HuH-7 (cell line): ENCODE data around the gene B4GALT2.

Experiments
- DNase-seq: peaks from one replicate; pipeline ENCODE4 v3.0.0; 2011; ENCODE audit warnings: low spot score

The B4GALT2 gene

DNA sequence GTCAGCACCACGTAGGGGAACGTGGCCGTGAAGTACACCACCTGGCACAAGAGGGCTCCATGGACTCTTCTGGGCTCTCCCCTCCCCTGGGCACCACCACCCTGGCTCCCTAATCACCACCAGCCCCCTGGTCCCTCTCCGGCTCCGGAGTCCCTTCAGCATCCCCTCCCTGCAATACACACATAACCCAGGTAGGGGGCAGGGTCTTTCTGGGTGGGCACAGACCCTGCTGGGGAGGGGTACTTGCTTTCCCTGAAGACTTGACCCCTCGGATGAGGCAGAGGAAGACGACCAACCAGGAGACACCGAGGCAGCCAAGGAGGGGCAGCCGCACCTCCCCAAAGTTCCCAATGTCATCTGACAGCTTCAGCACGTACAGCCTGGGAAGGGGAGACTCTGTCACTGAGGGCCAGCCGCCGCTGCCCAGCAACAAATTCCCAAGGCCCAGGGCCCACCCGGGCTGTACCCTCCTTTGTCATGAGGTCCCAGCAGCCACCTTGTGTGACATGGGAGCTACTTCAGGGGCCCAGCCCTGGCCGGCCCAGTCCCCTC lies 23.7 kb downstream of the B4GALT2 start:
- DNase-seq, result no peak

DNA sequence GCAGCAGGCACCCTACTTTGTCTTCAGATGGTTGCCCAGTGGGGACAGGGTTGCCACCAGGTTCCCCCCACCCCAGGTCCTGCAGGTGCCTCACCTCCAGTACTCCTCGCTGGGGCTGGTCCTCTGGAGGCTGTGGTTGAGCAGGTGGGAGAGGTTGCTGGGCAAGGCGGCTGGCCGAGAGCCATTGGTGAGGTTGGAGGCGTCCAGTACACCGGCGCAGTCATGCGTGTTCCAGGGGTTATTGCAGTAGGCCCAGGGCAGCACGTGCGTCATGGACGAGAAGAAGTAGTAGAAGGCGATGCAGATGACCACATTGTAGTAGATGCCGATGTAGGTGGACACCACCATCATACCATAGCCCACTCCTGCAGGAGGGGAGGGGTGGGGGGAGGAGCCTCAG lies 29.2 kb downstream of the B4GALT2 start:
- DNase-seq, result no peak

DNA sequence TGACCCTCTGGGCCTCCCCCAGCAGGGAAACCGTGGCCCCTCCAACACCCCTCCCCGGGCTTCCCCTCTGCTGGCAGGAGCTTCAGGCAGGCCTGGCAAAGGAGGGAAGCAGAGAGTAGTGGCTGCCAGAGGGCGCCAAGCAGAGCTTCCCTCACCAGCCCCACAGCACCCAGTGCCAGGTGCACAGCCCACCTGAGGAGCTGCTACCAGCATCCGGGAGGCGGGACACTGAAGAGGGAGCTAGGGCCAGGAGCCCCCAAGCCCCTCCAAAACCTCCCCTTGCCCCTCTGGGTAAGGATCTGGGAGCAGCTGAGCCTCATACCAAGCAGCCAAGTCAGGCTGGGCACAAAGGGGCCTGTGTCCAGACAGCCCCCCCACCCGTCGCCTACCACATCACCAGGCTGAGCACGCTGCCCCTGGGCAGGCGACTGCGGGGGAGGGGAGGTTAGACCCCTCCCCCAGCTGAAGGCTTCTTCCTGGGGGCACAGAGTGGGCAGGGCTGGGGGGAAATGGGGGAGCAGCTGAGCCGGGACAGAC lies 32.0 kb downstream of the B4GALT2 start:
- DNase-seq, result no peak

DNA sequence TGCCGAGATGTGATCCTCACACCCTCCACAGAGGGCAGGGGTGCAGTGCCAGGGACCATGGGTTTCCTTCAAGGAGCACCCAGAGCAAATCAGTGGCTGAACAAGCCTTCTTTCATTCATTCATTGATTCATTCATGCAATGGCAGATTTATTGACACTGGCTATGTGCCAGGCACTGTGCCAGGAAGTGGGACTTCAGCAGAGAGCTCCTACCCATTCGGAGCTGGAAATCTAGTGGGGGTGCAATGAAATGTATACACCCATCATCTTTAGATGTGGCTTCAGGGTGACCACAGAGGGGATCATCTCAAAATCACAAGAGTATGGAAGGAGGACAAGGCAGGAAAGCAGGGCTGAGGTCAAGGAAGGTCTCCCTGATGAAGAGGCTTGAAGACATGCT lies 33.4 kb downstream of the B4GALT2 start:
- DNase-seq, result no peak

DNA sequence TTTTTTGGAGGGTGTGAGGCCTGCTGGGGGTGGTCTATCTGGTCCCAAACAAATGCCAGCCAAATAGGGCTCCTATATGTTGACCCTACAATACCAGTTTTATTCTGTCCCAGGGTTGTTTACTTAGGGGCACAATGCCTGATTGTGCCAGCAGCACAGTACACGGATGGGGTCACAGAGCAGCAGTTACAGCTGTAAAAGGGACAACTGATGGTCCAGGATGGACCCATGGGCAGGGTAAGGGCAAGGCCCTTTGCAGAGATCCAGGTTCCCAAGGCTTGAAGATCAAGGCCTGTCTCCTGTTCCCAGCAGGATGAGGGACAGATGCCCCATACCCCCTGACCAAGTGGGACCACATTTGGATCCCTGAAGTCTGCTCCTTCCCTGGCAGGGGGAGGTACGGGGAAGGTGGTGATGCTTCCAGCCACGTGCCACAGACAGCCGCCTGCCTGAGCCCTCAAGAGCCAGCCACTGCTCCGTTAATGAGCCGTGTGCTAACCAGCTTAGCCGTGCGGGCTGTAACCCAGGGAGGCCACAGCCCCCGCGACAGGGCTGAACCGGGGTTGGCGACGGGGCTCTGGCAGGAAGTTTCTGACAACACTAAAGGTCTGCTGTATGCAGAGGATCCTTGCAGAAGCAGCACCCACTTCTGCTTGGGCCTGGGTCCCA lies 34.1 kb downstream of the B4GALT2 start:
- DNase-seq, result no peak

DNA sequence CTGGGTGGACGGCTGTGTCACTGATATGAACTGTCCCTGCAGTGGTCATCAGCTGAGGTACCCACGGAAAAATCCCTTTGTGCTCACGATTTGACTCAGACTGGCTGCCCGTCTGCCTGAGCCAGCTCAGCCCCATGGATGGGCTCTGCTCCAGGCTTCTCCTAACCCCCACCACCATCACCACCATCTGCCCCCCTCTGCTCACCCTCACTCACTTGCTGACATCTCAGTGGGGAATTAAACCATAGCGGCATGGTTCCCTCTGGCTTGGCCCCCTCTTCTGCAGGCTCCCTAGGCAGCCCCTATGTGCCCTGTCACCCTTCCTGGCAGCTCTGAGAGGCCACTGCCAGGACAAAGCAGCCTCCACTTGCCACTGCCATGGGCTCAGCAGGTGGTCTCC lies 34.9 kb downstream of the B4GALT2 start:
- no peak for DNase-seq

DNA sequence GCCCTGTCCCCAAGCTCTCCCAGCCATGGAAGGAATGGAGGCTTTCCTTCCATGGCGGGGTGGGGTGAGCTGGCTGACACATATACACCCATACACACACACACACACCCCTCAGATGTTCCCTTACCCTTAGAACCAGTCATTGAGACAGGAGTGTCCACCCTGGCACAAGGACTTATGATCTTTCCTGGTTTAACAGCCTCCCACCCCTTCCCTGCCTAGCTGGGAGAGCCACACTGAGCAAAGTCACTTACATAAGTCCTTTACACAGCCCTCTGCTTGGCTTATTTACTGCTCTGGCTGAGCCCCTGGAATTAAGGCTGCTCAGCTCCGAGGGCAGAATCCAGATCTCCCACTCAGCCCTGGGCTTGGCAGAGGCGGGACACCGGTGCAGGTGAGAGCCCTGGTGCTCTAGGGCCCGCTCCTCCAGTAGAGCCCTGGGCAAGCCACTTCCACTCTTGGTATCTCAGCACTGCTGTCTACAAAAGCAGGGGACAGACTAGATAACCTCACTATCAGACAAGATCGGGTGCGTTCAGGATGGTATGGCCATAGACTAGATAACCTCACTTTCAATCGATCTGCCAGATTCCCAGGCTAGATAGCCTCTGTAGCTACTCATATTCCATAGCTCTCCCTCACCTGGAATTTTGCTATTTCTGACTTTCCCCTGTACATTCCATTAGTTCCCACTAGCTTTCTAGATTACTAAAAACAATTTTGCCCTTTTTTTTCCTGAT lies 35.5 kb downstream of the B4GALT2 start:
- no peak for DNase-seq

DNA sequence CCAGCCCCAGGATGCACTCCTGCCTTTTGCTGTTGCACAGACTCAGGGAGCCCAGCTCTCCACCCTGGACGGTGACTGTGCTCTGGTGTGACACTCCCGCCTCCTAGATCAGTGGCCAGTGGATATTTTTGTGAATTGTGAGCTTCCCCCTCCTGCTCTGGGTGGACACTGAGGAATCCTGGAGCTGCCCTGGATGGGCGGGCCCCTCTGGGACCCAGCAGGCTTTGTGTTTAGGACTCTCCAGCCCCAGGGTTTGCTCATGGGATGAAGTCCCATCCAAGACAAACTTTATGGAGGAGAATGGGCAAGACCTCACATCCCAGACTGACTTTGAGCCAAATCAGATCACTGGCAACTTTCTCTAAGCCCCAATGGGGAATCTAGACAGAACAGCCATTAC lies 36.2 kb downstream of the B4GALT2 start:
- DNase-seq, result no peak

DNA sequence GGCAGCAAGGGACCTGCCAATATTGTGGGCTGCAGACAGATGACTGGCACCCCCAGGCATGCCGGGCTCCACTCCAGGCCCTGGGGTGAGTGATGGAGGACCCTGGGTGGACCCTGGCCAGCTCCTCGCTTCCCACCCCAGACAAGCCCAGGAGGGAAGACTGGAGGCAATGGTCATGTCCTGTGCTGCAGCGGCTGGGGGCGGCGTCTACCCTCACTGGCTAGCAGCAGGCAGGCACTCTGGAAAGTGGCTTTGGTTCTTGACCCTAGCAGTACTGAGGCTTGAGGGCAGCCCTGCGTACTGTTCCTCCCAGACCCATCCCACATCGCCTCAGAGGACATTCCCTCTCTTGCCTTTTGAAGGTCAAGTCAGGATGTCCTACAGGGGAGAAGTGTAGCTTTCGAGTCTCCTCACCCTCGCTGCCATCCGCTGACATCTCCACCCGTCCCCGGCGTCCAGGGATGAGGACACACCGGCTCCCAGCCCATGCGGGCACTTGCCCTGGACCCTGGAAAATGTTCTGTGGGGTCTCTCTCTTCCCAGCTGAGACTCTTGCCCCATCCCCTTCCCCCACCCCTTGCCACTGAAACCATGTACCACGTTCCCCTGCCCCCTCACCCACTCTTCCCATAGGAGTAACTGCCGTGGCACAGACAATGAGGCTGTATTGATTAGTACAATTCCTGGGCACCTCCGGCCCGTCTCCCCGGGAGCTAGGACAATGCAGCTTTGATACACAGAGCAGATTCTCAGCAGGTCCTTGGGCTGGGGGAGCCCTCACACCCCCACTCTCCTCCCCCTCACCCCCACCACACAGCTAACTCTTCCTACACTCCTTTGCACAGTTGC lies 37.3 kb downstream of the B4GALT2 start:
- DNase-seq, result no peak

DNA sequence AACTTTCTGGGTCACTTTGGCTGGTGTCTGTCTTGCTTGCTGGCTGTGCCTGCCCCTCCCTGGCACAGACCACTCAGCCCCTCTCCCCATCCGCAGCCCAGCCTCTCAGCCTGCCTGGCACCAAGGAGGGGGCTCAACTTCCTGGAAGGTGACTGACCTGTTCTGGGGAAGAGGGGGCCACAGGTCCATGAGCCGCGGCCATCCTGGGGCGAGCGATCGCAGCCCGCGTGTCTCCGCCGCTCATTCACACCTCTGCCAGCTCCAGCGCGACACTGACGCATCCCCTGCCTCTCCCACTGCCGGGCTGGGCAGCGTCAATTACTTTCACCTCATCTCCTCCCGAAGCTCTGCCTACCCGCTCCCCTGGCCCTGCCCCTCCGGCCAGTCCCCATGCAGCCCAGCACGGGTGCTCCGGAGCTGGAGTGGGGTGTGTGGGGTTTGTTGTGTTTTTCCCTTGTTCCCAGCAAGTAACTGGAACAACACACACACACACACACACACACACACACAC lies 37.9 kb downstream of the B4GALT2 start:
- no peak for DNase-seq

DNA sequence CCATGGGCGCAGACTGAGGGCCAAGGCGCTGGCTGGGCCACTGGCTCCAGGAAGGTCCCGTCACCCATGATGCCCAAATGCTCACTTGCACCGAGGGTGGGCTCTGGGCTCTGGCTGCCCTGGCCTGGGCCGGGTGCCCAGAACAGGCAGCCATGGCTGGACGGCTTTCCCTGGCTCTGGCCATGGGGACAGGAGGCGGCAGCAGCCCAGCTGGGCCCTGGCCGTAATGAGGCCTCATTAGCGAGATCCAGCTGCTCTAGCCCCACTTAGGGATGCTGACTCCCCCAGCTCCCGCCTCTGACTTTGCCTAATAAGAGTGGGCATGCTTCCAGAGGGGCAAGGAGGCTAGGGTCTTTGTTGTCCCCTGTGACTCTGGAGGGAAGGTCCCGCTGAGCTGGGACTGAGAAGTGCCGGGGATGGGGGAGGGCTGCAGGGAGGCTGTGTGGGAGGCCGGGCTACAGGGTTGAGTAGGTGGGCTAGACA lies 40.5 kb downstream of the B4GALT2 start:
- no peak for DNase-seq

DNA sequence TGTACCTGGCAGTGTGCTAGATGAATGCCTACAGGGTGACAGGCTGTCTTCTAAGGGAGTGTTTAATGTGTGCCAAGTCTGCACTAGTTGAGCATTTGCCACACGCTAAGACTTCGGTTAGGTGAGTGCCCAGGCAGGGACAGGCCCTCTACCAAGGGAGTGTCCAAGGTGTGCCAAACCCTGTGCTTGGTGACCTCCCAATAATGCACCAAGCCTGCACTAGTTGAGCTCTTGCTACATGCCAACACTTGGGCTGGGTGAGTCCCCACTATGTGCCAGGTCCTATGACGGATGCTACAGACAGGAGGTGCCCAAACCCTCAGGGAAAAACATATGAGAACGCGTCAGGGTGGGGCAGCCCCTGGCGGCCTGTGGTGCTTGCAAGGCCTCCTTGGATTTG lies 41.5 kb downstream of the B4GALT2 start:
- DNase-seq, result no peak

DNA sequence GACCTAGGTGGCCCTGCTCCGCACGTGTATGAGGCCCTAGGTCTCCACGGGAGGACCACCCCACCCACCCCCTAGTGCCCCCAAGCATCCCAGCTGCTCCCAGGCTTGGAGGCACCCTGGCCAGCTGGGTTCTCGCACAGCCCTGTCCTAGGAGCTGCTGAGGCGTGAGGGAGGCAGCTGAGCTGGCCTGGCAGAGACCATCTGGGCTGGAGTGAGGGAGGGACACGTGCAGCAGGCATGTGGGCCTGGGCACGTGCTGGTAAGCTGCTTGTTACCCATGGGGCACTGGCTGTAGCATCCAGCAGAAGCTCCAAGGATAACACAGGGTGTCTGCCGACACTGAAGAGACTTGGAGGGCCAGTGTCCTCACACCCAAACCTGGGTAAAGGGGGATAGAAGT lies 42.1 kb downstream of the B4GALT2 start:
- no peak for DNase-seq

DNA sequence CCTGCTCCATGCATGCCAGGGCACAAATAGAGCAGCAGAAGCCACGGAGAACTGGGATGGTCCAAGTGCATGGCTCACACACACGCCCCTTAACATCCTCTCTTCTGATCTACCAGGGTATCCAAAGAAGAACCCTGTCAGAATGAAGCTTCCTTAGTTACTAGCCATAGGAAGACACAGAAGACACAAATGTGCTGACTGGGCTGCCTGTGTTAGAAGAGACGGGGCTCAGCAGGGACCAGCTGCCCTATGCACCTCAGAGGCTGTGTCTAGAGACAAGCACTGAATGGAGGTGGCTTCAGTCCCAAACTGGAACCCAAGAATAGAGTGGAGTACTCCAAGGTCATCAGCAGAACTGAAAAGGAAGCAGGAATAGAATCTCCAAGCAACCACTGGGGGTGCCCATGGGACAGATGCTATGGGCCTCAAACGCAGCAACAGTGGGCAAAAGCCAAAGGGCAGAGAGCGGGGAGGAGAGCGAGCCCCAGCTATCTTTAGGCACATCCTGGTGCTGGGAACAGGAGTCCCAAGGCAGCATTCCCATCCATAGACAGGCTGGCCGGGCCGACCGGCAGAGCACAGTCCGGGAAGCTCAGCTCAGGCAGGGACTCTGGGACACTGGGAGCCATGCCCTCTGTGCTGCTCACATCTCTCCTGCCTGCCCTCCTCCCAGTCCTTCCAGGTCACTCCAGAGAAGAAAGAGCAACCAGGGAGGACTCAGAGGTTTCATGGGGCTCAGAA lies 42.7 kb downstream of the B4GALT2 start:
- DNase-seq, result no peak

DNA sequence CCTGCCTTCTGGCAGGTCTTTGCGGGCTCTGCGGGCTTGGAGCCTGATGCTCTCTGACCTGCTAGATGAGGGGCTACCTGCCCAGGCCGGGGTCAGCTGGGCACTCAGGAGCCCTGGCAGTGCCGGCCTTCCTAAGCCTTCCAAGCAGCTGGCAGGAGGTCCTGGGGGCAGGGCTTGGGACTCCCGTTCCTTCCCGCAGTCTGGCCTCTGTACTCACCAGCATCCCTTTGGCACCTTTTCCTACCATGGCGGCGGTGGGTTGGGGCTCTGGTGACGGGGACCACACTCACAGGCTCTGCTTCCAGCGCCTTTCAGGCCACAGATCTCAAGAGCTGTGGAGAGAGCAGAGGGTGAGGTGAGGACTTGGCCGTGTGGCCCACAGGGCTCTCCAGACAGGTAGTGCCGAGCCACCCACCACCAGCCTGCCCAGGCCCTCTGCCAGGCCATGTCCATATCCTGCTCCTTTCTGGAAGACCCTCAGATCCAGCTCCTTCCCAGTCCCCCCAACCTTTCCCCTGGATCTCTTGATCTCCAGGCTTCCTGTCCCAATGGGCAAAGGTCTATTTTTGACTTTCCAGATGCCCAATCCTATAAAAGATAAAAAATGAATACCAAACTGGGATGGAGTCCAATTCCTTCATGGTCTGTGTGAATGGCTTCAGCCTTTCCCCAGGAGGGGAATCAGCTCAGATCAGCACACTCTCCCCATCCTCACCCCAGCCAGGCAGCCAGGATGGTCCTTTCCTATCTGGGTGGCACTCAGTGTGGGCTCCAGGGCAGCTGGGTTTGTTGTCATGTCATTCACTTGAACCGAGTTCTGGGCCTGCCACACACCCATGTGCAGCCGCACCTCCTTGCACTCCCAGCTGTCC lies 45.3 kb downstream of the B4GALT2 start:
- DNase-seq, result no peak

DNA sequence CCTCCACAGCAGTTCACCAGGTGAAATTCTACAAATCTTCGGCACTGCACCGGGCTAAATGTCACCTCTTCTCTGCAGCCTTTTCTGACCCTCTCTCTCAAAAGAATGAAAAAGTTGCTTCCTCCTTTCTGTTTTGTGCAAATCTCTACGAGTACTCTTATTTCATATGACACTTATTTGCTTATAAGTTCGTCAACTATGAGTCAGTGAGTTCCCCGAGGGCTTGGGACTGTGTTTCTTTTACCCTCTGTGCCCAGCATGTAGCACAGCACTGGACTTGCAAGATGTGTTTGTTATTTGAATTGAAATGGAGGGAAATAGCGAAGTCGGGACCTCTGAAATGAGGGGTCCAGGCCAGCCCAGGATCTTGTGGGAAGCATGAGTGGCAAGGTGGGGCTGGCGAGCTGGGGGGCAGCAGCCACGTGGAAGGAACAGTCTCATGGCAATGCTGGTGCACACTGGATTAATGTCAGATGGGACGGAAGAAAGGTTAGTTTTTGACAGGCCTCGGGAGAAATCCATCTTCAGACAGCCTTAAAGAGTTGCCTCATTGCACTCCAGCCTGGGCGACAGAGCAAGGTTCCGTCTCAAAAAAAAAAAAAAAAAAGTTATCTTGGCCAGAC lies 46.0 kb downstream of the B4GALT2 start:
- no peak for DNase-seq

DNA sequence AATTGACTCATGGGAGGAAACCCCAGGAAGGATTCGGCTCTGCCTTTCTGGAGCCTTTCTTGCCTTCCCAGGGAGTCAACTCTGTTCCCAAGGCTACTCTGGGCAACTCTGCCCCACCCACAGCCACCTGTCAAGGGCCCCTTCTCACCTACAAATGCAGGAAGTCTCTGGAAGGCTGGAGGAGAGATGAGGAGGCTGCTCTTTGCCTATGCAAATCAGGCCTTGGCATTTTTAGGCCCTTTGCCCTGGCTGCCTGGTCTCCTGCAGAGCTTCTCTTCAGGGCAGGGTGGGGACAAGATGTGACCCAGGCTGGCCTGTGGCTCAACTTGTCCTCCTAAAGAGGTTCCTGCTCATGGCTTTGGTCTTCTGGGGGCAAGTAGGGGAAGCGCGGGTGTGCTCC lies 46.8 kb downstream of the B4GALT2 start:
- DNase-seq, result no peak

DNA sequence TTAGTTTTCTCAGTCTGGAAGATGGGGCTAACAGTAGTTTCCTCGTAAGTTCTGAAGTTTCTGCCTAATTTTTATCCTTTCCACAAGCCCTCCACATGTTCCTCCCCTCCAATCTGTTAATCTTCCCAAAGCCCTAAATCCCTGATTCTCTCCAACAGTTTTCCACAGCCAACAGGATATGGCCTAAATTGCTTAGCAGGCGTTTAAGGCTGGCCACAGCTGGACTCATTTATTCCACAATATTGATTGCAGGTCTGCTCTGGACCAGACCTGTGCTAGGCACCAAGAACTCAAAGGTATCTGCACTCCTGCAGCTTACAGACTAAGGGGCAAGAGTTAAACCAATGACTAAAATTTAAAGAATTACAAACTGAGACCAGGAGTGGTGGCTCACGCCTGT lies 48.3 kb downstream of the B4GALT2 start:
- no peak for DNase-seq

DNA sequence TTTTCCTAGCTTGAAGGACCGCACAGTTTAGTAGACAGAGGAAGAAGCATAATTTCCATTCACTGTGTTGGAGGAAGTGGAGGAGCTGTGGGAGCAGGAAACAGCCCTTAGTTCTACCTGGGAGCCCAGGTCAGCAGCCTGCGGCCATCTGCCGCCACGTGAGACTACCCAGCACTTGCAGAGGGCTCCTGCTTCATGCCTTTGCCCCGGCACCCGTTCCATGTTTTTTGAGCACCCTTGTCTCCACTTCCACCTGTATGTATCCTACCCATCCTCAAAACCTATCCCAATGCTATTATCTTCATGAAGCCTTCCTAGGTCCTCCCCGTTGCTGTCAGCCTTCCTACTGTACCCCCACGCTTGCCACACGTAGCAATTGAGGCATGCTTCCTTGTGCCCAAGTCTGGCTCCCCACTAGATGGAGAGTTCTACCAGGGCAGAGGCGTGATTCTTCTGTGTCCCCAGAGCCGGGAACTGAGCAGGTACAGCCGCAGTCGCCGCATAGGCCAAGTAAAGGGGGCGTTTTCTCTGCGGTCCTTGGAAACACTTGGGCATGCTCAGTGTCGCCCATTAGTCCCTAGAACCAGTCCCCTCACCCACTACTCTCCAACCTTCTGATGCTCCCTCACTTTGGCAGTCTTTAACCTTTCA lies 50.4 kb downstream of the B4GALT2 start:
- DNase-seq, result peak; percentile 73
